OCI-LY3 (cell line): ENCODE results near the gene NFIB.

ENCODE experiments used
- CTCF ChIP-seq: fragments of 200-600, 300-600 bp; sonication (generic); IDR thresholded peaks from 2 replicates; pipeline ENCODE4 v1.5.1; 2014; ENCODE audit warnings: antibody characterized with exemption, low read length, low read depth
- EZH2phosphoT487 ChIP-seq: fragments of 200-600 bp; shearing (Covaris generic); IDR thresholded peaks from 2 replicates; pipeline ENCODE4 v1.6.1; 2018; ENCODE audit warnings: antibody characterized with exemption, mixed run types, low read depth

- TF ChIP-seq CTCF (no peak), EZH2phosphoT487 (no peak)
These were observed 5.1 kb upstream of the NFIB start for GRCh38 chr9:14318934-14319580.
